HL-60 (cell line): Measurements from ENCODE around the gene ARFGAP3.

Experiments
- GABPA ChIP-seq: IDR thresholded peaks from 2 replicates; pipeline ENCODE4 v1.6.1; 2012; ENCODE audit warnings: low read depth
- POLR2AphosphoS5 ChIP-seq: IDR thresholded peaks from 2 replicates; pipeline ENCODE4 v1.6.1; 2012; ENCODE audit warnings: low read depth
- TF ChIP-seq, protein P1 (sequence below): IDR thresholded peaks from 2 replicates; pipeline ENCODE4 v1.6.1; 2012; ENCODE audit warnings: low read depth; ENCODE audit not compliant: insufficient replicate concordance
- TF ChIP-seq, protein P2 (sequence below): IDR thresholded peaks from one replicate; pipeline ENCODE4 v1.5.1; 2011; ENCODE audit warnings: low read length, control low read depth, inconsistent platforms; ENCODE audit not compliant: insufficient read depth

DNA sequence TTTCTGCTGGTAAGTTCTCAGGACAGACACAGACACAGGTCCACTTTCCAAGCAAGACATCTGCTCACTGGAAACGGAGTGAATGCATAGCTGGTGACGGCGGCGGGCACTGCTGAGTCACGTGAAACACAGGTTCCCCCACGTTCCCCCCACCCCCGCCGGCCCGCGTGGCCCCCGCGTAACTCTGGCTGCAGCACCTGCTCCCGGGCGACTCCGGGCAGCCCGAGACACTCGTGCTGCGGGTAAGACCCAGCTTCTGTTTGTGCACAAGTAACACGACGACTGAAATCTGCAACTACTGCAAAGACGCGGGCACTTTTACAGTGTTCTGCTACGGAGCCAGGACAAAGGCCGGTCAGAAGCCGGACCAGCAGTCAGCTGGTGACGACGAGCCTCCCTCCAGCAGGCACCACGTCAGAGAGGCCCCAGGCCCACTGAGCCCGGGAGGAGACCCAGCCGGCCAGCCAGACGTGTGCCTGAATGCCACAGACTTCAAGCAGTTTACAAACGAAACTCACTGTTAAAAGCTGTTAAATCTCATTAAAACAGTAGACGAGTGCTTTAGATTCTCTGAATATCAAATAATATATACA lies 12.9 kb upstream of the ARFGAP3 start:
- TF ChIP-seq, protein P1, sequence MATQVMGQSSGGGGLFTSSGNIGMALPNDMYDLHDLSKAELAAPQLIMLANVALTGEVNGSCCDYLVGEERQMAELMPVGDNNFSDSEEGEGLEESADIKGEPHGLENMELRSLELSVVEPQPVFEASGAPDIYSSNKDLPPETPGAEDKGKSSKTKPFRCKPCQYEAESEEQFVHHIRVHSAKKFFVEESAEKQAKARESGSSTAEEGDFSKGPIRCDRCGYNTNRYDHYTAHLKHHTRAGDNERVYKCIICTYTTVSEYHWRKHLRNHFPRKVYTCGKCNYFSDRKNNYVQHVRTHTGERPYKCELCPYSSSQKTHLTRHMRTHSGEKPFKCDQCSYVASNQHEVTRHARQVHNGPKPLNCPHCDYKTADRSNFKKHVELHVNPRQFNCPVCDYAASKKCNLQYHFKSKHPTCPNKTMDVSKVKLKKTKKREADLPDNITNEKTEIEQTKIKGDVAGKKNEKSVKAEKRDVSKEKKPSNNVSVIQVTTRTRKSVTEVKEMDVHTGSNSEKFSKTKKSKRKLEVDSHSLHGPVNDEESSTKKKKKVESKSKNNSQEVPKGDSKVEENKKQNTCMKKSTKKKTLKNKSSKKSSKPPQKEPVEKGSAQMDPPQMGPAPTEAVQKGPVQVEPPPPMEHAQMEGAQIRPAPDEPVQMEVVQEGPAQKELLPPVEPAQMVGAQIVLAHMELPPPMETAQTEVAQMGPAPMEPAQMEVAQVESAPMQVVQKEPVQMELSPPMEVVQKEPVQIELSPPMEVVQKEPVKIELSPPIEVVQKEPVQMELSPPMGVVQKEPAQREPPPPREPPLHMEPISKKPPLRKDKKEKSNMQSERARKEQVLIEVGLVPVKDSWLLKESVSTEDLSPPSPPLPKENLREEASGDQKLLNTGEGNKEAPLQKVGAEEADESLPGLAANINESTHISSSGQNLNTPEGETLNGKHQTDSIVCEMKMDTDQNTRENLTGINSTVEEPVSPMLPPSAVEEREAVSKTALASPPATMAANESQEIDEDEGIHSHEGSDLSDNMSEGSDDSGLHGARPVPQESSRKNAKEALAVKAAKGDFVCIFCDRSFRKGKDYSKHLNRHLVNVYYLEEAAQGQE: no peak
- TF ChIP-seq, protein P2, sequence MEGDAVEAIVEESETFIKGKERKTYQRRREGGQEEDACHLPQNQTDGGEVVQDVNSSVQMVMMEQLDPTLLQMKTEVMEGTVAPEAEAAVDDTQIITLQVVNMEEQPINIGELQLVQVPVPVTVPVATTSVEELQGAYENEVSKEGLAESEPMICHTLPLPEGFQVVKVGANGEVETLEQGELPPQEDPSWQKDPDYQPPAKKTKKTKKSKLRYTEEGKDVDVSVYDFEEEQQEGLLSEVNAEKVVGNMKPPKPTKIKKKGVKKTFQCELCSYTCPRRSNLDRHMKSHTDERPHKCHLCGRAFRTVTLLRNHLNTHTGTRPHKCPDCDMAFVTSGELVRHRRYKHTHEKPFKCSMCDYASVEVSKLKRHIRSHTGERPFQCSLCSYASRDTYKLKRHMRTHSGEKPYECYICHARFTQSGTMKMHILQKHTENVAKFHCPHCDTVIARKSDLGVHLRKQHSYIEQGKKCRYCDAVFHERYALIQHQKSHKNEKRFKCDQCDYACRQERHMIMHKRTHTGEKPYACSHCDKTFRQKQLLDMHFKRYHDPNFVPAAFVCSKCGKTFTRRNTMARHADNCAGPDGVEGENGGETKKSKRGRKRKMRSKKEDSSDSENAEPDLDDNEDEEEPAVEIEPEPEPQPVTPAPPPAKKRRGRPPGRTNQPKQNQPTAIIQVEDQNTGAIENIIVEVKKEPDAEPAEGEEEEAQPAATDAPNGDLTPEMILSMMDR: no peak
- TF ChIP-seq GABPA: no peak
- no peak for TF ChIP-seq POLR2AphosphoS5
